GM10248 (cell line): ENCODE data around the gene SDSL.

Source experiments
- CTCF ChIA-PET: fragments of 300-600 bp; sonication (Branson Sonifier 250); formaldehyde crosslinking; extraction: SDS; loops from one replicate; lab custom pipeline; 2021; ENCODE audit warnings: antibody characterized with exemption; lab: Yijun Ruan, JAX
- POLR2A ChIA-PET: fragments of 350-650 bp; sonication (Branson Sonifier 250); formaldehyde crosslinking; extraction: SDS; loops from one replicate; lab custom pipeline; 2020; ENCODE audit warnings: antibody characterized with exemption; lab: Yijun Ruan, JAX
- DNase-seq: peaks from one replicate; pipeline ENCODE4 v3.0.0; 2012; ENCODE audit errors: extremely low spot score
- TF ChIP-seq, protein P1 (sequence below): IDR thresholded peaks from 2 replicates; pipeline ENCODE4 v1.5.1; 2012; ENCODE audit warnings: mild to moderate bottlenecking, low read depth; ENCODE audit errors: extremely low read depth, missing control alignments, control extremely low read depth

The SDSL gene

DNA sequence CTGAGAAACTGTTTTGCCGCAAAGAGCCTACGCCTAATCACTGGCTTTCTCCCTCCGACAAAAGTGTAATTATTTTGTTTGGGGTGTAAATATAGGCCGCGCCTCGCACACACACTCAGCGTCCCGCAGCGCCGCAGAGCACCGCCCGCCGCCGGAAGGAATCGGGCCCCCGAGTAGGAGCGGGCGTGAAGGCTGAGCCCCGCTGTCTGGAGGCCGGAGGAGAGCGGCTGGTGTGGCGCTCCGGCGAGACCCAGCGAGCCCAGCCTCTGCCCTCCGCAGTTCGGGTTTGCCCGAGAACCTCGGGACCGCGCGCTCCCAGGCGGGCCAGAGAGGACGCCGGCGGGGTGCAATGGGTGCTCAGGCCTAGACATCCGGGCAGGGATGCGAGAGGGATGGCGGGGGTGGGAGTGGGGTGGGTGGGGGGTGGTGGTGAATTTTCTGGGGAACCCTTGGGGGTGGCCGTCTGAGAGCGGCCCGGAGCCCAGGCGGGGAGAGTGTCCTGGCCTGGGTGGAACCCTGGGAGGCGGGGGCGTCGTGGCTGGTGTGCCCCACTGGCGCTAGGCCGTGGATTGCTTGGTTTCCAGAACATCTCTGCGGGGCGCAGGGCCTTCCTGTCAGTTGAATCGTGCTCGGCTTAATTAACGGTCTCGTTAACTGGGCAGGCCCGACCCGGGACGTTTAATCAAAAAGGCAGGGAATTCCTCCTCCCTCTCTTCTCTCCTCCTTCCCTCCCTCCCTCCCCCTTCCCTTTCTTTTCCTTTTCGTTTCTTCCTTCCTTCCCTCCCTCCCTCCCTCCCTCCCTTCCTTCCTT, 54.2 kb downstream of the SDSL start:
- TF ChIP-seq, protein P1, sequence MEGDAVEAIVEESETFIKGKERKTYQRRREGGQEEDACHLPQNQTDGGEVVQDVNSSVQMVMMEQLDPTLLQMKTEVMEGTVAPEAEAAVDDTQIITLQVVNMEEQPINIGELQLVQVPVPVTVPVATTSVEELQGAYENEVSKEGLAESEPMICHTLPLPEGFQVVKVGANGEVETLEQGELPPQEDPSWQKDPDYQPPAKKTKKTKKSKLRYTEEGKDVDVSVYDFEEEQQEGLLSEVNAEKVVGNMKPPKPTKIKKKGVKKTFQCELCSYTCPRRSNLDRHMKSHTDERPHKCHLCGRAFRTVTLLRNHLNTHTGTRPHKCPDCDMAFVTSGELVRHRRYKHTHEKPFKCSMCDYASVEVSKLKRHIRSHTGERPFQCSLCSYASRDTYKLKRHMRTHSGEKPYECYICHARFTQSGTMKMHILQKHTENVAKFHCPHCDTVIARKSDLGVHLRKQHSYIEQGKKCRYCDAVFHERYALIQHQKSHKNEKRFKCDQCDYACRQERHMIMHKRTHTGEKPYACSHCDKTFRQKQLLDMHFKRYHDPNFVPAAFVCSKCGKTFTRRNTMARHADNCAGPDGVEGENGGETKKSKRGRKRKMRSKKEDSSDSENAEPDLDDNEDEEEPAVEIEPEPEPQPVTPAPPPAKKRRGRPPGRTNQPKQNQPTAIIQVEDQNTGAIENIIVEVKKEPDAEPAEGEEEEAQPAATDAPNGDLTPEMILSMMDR: no peak
- DNase-seq: no peak
- ChIA-PET CTCF (no interaction called here), POLR2A (no interaction called here)

DNA sequence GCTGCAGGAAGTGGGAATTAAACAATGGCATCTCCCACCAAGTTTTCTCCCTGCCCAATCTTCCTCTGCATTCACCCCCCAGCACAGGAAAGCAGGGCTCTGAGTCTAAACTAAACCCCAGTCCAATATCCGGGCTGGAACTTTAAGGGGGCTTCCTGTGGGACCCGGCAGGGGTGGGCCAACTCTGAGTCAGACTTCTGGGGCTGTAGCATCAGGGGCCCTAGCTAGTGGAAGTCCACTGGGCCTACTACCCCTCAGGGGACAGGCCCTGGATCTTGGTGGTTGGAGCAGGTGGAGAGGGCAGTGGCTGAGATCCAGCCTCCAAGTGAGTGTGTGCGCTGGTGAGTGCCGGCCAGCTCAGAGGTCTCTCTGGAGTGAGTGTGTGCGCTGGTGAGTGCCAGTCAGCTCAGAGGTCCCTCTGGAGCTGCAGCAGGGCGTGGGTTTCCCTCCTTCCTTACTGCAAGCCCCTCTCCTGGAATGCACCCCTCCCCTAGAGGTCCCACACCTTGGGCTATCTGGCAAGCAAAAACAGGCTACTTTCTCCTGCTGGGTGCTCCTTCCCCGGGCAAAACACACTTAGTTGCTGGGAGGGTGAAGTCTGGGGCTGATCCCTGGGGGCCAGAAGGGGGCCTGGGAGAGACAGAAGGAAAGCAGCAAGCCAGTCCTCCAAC, 55.1 kb downstream of the SDSL start:
- DNase-seq: no peak
- CTCF ChIA-PET: no interaction called here
- TF ChIP-seq, protein P1: no peak
- POLR2A ChIA-PET: no interaction called here

DNA sequence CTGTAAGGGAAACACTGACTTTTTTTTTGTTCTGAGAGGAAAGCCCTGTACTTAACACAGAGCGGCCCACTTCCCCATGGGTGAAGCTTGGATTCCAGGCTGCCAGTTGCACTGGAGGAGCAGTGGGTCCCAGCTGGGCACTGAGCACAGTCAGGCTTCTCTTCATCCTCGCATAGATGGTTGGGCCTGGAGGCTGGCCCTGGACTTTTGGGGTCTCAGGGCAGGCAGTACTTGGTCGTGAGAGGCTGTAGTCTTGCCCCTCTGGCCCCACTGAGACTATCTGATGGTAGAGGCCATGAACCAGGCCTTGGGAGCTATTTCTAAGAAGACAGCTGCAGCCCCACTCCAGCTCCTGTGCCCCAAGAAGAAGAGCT, 55.6 kb downstream of the SDSL start:
- no peak for DNase-seq
- ChIA-PET CTCF (no interaction called here), POLR2A (no interaction called here)
- TF ChIP-seq, protein P1: no peak

DNA sequence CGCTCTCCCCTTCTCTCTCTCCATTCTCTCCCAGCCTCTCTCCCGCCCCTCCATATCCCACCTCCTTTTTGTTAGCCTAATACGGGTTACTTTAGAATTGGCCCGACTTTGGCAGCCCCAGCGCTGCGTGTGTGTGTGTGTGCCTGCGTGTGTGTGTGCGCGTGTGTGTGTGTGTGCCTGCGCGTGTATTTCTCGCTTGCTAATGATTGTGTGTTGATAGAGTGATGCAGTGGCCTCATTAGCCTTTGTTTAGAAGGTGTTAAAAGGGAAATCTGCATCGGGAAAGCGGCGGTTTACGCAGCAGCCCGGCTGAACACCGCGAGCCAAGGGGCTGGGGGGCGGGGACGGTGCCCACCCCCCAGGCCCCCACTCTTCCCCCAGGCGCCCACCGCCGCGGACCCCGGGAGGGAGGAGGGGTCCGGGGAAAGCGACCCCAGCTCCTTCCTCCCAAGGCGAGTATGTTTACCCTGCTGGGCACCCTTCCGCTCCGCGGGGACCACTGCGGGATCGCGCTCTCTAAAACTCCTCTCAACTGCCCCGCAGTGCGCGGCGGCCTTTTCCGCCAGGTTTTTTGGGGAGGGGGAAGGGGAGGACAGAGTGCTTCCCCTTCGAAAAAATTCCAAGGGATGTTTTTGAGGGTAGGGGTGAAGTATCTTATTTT, 56.3 kb downstream of the SDSL start:
- CTCF ChIA-PET: no interaction called here
- POLR2A ChIA-PET: no interaction called here
- TF ChIP-seq, protein P1: no peak
- no peak for DNase-seq

DNA sequence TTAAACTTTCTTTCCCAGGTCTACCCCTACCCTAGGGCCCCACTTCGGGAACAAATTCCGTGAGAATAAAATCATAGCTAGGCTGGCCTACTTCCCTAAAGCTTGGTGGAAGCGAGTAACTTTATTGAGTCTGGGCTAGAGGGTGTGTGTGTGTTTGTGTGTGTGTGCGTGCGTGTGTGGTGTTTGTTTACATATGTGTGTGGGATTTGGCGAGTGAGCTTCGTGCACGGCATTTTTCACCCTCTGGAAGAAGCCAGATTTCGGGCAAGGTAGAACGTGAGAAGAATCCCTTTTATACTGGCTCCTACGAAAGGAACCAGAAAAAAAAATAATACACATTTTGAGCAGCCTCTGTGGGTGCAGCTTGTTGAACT, 57.0 kb downstream of the SDSL start:
- TF ChIP-seq, protein P1: no peak
- DNase-seq: no peak
- ChIA-PET POLR2A (no interaction called here), CTCF (no interaction called here)

DNA sequence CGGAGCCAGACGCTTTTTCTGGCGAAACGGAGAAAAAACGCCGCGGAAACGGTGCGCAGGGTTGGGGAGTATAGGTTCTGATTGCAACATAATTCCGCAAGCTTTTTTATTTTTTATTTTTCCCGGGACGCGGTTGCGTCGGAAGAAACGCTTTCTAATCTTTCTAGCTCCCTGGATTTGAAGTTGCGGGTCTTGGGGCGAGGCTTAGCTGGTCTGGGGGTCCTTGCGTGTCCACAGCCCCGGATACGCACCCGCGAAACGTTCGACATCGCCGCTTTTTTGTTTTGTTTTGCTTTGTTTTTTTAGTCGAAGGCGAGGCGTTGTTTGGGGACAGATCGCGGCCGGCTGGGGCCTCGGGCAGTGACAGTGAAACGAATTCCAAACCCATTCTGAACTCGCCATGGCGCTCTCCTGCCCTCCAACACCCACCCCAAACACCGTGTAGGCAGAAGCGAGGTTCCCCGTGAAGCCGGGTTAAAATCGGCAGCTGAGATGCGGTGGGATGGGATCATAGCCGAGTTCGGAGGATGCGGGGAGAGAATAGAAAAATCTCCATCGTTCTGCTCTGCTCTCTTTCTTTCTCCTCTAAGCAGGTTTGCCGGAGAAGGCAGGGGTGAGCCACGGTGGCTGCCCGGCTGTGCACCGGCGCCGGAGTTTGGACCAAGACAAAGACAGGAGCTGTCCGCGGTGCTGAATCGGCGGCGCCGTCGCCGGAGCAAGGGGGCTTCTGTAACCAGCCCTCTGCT, 57.6 kb downstream of the SDSL start:
- DNase-seq: peak; percentile 56
- CTCF ChIA-PET: no interaction called here
- TF ChIP-seq, protein P1: no peak
- POLR2A ChIA-PET: no interaction called here
